ENCODE measurements around the gene CRACR2B. TPM values are rescaled to one million over a fixed set of nuclear protein-coding genes. Genes with fewer than 3 reads are reported as not detected.

The CRACR2B gene
- total and polyA plus RNA-seq, 11 donors: 8.8 to 43.5 (median 17.7) TPM

- no peak overlapping the region for H3K27ac ChIP-seq
- TF ChIP-seq, protein P1, sequence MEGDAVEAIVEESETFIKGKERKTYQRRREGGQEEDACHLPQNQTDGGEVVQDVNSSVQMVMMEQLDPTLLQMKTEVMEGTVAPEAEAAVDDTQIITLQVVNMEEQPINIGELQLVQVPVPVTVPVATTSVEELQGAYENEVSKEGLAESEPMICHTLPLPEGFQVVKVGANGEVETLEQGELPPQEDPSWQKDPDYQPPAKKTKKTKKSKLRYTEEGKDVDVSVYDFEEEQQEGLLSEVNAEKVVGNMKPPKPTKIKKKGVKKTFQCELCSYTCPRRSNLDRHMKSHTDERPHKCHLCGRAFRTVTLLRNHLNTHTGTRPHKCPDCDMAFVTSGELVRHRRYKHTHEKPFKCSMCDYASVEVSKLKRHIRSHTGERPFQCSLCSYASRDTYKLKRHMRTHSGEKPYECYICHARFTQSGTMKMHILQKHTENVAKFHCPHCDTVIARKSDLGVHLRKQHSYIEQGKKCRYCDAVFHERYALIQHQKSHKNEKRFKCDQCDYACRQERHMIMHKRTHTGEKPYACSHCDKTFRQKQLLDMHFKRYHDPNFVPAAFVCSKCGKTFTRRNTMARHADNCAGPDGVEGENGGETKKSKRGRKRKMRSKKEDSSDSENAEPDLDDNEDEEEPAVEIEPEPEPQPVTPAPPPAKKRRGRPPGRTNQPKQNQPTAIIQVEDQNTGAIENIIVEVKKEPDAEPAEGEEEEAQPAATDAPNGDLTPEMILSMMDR (IDR thresholded peaks at IDR 0.05): no peak
- no peak for TF ChIP-seq POLR2A (IDR thresholded peaks at IDR 0.05)
- no peak for DNase-seq
- peaks cover 4 to 24% (median 12%) of the 10 kb centered on the region in 12 donors for H3K4me1 ChIP-seq
- no peak overlapping the region for H3K4me3 ChIP-seq
- H3K27me3 ChIP-seq: no peaks in the 10 kb centered on the region
- peaks cover 0 to 49% (median 36%) of the 10 kb centered on the region in 9 donors for H3K36me3 ChIP-seq
- no peak for ATAC-seq
- 86 to 88% (median 88%) methylated on average over 17 to 24 of the region's 24 CpGs for WGBS, 4 donors
- intact Hi-C loops (cut with DNase I): no loop called here
- H3K9me3 ChIP-seq: no peaks in the 10 kb centered on the region
Observed at GRCh38 chr11:863023-863909, 35.5 kb downstream of the CRACR2B start.

DNA sequence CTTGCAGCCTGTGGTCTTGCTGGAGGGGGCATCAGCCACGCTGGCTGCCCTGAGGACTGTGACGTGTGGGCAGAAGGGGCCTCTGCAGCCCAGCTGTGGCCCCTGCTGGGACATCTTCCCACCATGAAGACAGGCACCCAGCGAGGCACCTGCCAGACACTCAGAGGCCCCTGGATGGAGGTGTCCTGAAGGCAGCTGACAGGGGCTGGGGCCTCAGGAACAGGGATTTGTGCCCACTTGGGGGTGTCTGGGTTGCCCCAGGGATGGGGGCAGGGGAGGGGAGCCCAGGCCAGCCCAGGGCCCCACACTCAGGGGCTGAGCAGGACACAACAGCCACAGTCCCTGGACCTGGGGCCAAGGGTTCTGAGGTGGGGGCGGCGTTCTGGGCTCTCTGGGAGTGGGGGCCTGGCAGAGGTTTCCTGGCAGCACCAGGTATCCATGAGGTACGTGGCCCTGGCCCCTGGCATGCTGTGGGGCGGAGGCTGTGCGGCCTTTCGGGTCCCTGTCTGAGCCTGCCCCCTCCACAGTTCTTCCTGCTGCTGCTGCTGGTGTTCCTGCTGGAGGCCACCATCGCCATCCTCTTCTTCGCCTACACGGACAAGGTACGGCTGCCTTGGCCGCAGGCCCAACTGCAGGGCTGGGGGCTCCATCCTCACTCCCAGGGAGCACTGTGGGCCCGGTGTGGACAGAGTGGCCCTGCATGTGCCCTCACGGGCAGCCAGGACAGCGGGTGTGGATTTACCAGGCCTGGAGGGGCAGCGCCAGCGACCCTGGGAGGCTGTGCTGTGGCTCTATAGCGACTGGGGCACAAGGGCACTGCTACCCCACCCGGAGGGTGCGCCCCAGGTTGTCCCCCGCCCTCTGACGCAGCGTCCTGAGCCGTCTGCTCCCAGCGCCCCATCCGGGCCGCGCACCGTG, 36.5 kb downstream of the CRACR2B start:
- peaks cover 0 to 56% (median 39%) of the 10 kb centered on the region in 9 donors for H3K36me3 ChIP-seq
- no peaks in the 10 kb centered on the region for H3K9me3 ChIP-seq
- no peak overlapping the region for H3K27ac ChIP-seq
- peaks cover 4 to 24% (median 12%) of the 10 kb centered on the region in 12 donors for H3K4me1 ChIP-seq
- WGBS, 4 donors: 93 to 95% (median 95%) methylated on average over 16 to 31 of the region's 31 CpGs
- DNase-seq: peak in 1 of 5 donors; percentile 25
- no peak overlapping the region for H3K4me3 ChIP-seq
- intact Hi-C loops (cut with DNase I): no loop called here
- no peaks in the 10 kb centered on the region for H3K27me3 ChIP-seq
- TF ChIP-seq, protein P1 (IDR thresholded peaks at IDR 0.05): no peak
- no peak for TF ChIP-seq POLR2A (IDR thresholded peaks at IDR 0.05)
- ATAC-seq: no peak

- 89 to 94% (median 90%) methylated on average over 9 to 11 of the region's 11 CpGs for WGBS, 4 donors
- peaks cover 0 to 56% (median 39%) of the 10 kb centered on the region in 9 donors for H3K36me3 ChIP-seq
- intact Hi-C loops (cut with DNase I): no loop called here
Observed at GRCh38 chr11:864898-865297, 37.2 kb downstream of the CRACR2B start.

More at GRCh38 chr11:864898-865297, 37.2 kb downstream of the CRACR2B start:
- no peak for TF ChIP-seq POLR2A (IDR thresholded peaks at IDR 0.05)
- TF ChIP-seq, protein P1 (IDR thresholded peaks at IDR 0.05): no peak
- Histone ChIP-seq H3K27ac (no peak overlapping the region), H3K4me3 (no peak overlapping the region), H3K9me3 (no peaks in the 10 kb centered on the region), H3K27me3 (no peaks in the 10 kb centered on the region), H3K4me1 (peaks cover 0 to 19% (median 7%) of the 10 kb centered on the region in 12 donors)
- ATAC-seq (no peak), DNase-seq (no peak)

Measured in heart left ventricle (tissue), 16 donors.